NCI-H146 (cell line): ENCODE measurements around the gene EPB42.
"Not testable (repeated sequence)": the region's sequence is repeated elsewhere in the genome, so short reads cannot be mapped to it uniquely, and the experiment has no call there.

Experiments used
- DNase-seq: peaks from one replicate; lab custom pipeline; 2025; lab: John Stamatoyannopoulos, UW

Gene EPB42

GRCh38 chr15:43185157-43186002 is 35.4 kb downstream of the EPB42 start, which contains the start of gene CCNDBP1:
TSS of gene CCNDBP1 (plus strand) at chr15:43185403. CDS start at chr15:43185499, 96 bp downstream.
- peak; percentile 93 for DNase-seq

DNA sequence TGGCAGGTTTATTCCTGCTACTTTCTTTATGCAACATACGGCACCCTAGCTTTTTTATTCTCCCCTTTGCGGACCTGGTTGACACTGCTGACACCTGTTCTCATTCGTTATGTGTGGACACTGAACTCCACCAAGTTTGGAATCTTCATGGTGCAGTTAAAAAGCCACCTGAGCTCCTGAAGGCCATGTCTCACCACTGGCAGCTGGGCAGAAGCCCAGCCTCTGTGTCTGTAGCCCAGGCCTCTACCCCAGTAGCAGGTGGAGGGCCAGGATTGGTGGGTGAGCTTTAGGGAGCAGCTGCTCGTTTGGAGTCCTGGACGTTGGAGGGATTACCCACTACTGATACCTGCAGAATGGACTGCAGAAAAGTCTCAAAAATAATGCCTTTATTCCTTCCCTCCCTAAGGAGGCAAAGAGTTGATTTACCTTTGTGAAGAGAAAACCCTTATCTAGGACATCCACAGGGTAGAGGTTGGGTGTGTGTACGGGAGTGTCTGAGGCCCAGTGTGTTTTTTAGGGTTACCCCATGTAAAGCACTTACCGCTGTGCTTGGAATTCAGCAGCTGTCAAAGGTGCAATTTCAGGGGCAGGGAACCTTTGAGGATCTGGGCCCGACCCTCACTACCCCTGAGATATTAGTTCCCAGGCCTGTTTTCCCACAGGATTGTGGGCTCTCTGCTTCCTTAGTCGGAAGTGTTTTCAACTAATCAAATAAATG is 36.3 kb downstream of the EPB42 start:
- no peak for DNase-seq

GRCh38 chr15:43183270-43183669 is 37.5 kb downstream of the EPB42 start:
- no peak for DNase-seq

DNA sequence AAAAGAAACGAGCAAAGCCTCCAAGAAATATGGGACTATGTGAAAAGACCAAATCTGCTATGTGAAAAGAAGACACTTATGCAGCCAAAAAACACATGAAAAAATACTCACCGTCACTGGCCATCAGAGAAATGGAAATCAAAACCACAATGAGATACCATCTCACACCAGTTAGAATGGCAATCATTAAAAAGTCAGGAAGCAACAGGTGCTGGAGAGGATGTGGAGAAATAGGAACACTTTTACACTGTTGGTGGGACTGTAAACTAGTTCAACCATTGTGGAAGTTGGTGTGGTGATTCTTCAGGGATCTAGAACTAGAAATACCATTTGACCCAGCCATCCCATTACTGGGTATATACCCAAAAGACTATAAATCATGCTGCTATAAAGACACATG is 43.7 kb downstream of the EPB42 start:
- not testable (repeated sequence) for DNase-seq

GRCh38 chr15:43175656-43176309 is 45.0 kb downstream of the EPB42 start:
- DNase-seq = not testable (repeated sequence)

GRCh38 chr15:43169888-43170287 is 50.9 kb downstream of the EPB42 start:
- DNase-seq = no peak

DNA sequence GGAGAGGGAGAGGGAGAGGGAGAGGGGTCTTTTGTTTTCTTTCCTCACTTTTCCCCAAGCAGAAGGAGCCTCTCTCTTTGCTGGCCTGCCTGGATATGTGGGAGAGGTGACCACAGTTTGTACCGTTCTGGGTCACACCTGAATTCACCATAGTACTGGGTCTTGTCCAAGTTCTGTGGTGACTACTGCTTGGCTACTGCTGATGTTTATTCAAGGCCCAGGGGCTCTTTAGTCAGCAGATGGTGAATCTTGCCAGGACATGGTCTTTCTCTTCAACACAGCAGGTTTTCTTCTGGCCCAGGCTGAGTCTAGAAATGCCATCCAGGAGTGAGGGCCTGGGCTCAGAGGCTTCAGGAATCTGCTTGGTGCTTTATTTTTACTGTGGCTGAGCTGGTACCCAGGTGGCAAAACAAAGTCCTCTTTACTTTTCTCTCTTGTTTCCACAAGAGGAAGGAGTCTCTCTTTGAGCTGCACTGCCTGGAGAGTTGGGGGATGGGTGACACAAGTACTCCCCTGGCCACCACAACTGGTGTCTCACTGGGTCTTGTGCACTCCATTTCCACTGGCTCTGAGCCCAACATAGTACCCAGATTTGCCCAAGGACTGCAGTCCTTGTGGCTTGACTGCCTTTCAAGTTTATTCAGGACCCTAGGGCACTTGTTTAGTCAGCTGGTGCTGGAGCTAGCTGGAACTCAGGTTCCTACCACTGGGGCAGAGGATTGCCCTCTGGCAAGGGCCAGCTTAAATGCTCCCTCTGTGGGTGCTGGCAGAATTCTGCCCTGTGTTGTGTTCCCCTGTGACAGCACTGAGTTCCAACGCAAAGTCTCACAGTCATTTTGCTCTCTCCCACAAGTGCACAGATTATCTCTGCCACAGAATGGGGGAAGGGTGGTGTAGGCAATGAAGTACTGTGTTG is 52.4 kb downstream of the EPB42 start:
- no peak for DNase-seq

- DNase-seq = not testable (repeated sequence)
Measured at GRCh38 chr15:43167261-43167660, 53.6 kb downstream of the EPB42 start.

DNA sequence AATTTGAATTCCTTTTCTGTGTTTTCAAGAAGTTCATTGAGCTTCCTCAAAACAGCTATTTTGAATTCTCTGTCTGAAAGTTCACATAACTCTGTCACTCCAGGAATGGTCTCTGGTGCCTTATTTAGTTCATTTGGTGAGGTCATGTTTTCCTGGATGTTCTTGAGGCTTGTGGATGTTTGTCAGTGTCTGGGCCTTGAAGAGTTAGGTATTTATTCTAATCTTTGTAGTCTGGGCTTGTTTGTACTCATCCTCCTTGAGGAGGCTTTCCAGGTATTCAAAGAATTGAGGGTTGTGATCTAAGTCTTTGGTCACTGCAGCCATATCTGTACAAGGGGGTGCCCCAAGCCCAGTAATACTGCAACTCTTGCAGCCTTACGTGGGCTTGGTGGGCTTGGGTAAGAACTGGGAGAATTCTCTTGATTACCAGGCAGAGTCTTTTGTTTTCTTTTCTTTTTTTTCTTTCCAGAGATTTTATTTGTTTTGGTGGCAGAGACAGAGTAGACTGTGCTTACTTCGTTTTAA is 55.0 kb downstream of the EPB42 start:
- DNase-seq = no peak

GRCh38 chr15:43153269-43153668 is 67.5 kb downstream of the EPB42 start:
- DNase-seq = no peak

- DNase-seq = no peak
Measured at GRCh38 chr15:43151688-43152087, 69.1 kb downstream of the EPB42 start.

DNA sequence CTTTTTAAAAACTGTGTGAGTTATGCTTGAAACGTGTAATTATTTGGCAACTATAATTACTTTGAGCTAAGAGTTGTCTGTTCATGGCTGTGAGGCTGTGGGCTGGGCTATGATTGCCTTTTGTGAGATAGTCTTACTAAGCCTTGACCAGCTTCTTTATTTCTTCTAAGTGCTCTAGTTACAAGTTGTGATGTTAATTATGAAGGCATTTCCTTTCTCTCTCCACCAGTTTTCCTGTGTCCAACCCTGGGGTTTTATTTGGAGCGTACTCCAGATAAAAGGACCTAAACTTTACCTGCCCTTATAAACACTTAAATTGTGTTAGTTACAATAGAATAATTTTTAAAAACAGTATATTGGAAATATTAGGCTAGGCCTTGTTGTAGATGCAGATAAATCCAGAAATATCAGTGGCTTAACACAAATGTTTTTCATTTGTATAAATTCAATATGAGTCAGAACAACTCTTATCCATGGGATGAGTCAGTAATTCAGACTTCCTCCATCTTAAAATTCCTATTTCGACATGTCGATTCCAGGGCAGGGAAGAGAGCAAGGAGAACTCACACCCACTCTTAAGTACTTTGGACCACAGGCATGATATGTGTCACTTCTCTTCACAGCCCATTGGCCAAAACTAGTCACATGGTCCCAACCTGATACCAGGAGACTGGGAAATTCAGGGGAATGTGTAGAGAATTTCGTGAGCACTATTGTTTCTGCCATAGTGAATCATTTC is 70.5 kb downstream of the EPB42 start:
- DNase-seq = no peak
